ENCODE data around the gene BACH2. TPM values are rescaled to one million over a fixed set of nuclear protein-coding genes. Genes with fewer than 3 reads are reported as not detected.

Gene BACH2
- total and polyA plus RNA-seq, 2 experiments from 2014 or later: 1.6 to 5.7 TPM

DNA sequence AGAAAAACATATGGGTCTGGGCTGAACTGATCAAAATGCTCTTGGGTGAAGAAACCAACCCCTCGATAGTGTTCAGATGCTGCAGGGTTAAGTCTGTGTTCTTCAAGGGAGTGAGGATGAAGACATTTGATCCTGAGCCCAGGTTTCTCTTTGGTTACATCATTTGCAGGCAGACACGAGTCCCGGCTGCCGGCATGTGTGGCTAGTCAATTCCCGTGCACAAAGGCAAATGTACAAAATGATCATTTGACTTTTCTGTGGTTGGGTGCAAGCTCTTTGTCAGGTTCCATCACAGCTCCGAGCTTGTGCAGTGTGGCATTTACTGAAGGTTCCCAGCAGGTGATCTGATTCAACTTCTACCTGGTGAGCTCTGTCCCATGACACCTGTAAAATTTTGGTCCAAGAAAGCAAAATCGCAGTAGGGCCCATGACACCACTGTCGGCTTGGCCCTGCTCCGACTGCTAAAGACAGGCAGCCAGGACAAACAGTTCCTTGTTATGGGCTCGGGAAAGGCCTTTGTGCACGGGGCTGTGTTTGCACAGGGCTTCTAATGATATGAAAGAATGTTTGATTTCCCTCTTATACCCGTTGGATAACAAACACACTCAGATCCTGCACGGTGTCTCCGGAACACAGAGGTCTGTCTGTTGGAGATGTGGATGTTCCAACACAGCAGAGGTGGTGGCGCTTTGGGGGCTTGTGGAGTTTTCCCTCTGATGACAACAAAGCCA, 355.4 kb downstream of the BACH2 start:
- TF ChIP-seq, protein P1, sequence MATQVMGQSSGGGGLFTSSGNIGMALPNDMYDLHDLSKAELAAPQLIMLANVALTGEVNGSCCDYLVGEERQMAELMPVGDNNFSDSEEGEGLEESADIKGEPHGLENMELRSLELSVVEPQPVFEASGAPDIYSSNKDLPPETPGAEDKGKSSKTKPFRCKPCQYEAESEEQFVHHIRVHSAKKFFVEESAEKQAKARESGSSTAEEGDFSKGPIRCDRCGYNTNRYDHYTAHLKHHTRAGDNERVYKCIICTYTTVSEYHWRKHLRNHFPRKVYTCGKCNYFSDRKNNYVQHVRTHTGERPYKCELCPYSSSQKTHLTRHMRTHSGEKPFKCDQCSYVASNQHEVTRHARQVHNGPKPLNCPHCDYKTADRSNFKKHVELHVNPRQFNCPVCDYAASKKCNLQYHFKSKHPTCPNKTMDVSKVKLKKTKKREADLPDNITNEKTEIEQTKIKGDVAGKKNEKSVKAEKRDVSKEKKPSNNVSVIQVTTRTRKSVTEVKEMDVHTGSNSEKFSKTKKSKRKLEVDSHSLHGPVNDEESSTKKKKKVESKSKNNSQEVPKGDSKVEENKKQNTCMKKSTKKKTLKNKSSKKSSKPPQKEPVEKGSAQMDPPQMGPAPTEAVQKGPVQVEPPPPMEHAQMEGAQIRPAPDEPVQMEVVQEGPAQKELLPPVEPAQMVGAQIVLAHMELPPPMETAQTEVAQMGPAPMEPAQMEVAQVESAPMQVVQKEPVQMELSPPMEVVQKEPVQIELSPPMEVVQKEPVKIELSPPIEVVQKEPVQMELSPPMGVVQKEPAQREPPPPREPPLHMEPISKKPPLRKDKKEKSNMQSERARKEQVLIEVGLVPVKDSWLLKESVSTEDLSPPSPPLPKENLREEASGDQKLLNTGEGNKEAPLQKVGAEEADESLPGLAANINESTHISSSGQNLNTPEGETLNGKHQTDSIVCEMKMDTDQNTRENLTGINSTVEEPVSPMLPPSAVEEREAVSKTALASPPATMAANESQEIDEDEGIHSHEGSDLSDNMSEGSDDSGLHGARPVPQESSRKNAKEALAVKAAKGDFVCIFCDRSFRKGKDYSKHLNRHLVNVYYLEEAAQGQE (IDR thresholded peaks at IDR 0.05; ENCODE audit: unreplicated experiment): no peak
- TF ChIP-seq POLR2AphosphoS5 (IDR thresholded peaks at IDR 0.05; ENCODE audit: low read depth) (no peak), EZH2 (IDR thresholded peaks at IDR 0.05; ENCODE audit: low read depth, unreplicated experiment) (no peak), STAT1 (IDR thresholded peaks at IDR 0.05; ENCODE audit: unreplicated experiment) (no peak), EZH2phosphoT487 (IDR thresholded peaks at IDR 0.05; ENCODE audit: unreplicated experiment) (no peak), NANOG (IDR thresholded peaks at IDR 0.05; ENCODE audit: borderline replicate concordance) (no peak), ZNF114 (CRISPR knock-in tag; IDR thresholded peaks at IDR 0.05) (no peak), JUNB (IDR thresholded peaks at IDR 0.05; ENCODE audit: unreplicated experiment) (no peak), ZNF331 (CRISPR knock-in tag; IDR thresholded peaks at IDR 0.05; ENCODE audit: low read depth) (no peak), CREB1 (CRISPR knock-in tag; IDR thresholded peaks at IDR 0.05; ENCODE audit: low read depth) (no peak)
- TF ChIP-seq, protein P2, sequence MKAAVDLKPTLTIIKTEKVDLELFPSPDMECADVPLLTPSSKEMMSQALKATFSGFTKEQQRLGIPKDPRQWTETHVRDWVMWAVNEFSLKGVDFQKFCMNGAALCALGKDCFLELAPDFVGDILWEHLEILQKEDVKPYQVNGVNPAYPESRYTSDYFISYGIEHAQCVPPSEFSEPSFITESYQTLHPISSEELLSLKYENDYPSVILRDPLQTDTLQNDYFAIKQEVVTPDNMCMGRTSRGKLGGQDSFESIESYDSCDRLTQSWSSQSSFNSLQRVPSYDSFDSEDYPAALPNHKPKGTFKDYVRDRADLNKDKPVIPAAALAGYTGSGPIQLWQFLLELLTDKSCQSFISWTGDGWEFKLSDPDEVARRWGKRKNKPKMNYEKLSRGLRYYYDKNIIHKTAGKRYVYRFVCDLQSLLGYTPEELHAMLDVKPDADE (IDR thresholded peaks at IDR 0.05): no peak
- TF ChIP-seq, protein P3, sequence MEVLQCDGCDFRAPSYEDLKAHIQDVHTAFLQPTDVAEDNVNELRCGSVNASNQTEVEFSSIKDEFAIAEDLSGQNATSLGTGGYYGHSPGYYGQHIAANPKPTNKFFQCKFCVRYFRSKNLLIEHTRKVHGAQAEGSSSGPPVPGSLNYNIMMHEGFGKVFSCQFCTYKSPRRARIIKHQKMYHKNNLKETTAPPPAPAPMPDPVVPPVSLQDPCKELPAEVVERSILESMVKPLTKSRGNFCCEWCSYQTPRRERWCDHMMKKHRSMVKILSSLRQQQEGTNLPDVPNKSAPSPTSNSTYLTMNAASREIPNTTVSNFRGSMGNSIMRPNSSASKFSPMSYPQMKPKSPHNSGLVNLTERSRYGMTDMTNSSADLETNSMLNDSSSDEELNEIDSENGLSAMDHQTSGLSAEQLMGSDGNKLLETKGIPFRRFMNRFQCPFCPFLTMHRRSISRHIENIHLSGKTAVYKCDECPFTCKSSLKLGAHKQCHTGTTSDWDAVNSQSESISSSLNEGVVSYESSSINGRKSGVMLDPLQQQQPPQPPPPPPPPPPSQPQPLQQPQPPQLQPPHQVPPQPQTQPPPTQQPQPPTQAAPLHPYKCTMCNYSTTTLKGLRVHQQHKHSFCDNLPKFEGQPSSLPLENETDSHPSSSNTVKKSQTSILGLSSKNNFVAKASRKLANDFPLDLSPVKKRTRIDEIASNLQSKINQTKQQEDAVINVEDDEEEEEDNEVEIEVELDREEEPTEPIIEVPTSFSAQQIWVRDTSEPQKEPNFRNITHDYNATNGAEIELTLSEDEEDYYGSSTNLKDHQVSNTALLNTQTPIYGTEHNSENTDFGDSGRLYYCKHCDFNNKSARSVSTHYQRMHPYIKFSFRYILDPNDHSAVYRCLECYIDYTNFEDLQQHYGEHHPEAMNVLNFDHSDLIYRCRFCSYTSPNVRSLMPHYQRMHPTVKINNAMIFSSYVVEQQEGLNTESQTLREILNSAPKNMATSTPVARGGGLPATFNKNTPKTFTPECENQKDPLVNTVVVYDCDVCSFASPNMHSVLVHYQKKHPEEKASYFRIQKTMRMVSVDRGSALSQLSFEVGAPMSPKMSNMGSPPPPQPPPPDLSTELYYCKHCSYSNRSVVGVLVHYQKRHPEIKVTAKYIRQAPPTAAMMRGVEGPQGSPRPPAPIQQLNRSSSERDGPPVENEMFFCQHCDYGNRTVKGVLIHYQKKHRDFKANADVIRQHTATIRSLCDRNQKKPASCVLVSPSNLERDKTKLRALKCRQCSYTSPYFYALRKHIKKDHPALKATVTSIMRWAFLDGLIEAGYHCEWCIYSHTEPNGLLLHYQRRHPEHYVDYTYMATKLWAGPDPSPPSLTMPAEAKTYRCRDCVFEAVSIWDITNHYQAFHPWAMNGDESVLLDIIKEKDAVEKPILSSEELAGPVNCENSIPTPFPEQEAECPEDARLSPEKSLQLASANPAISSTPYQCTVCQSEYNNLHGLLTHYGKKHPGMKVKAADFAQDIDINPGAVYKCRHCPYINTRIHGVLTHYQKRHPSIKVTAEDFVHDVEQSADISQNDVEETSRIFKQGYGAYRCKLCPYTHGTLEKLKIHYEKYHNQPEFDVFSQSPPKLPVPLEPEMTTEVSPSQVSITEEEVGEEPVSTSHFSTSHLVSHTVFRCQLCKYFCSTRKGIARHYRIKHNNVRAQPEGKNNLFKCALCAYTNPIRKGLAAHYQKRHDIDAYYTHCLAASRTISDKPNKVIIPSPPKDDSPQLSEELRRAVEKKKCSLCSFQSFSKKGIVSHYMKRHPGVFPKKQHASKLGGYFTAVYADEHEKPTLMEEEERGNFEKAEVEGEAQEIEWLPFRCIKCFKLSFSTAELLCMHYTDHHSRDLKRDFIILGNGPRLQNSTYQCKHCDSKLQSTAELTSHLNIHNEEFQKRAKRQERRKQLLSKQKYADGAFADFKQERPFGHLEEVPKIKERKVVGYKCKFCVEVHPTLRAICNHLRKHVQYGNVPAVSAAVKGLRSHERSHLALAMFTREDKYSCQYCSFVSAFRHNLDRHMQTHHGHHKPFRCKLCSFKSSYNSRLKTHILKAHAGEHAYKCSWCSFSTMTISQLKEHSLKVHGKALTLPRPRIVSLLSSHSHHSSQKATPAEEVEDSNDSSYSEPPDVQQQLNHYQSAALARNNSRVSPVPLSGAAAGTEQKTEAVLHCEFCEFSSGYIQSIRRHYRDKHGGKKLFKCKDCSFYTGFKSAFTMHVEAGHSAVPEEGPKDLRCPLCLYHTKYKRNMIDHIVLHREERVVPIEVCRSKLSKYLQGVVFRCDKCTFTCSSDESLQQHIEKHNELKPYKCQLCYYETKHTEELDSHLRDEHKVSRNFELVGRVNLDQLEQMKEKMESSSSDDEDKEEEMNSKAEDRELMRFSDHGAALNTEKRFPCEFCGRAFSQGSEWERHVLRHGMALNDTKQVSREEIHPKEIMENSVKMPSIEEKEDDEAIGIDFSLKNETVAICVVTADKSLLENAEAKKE (CRISPR knock-in tag; IDR thresholded peaks at IDR 0.05): no peak
- TF ChIP-seq, protein P4, sequence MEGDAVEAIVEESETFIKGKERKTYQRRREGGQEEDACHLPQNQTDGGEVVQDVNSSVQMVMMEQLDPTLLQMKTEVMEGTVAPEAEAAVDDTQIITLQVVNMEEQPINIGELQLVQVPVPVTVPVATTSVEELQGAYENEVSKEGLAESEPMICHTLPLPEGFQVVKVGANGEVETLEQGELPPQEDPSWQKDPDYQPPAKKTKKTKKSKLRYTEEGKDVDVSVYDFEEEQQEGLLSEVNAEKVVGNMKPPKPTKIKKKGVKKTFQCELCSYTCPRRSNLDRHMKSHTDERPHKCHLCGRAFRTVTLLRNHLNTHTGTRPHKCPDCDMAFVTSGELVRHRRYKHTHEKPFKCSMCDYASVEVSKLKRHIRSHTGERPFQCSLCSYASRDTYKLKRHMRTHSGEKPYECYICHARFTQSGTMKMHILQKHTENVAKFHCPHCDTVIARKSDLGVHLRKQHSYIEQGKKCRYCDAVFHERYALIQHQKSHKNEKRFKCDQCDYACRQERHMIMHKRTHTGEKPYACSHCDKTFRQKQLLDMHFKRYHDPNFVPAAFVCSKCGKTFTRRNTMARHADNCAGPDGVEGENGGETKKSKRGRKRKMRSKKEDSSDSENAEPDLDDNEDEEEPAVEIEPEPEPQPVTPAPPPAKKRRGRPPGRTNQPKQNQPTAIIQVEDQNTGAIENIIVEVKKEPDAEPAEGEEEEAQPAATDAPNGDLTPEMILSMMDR (conservative IDR thresholded peaks at IDR 0.05; ENCODE audit: low read depth in 2 of 2): no peak
- Histone ChIP-seq H4K20me1 (replicated peaks; ENCODE audit: insufficient read depth) (no peaks in the 10 kb centered on the region), H3K79me2 (replicated peaks; ENCODE audit: insufficient read depth) (no peaks in the 10 kb centered on the region), H3F3A (replicated peaks; ENCODE audit: low read depth) (no peaks in the 10 kb centered on the region), H3K27ac (ENCODE audit: low read depth) (no peak overlapping the region), H3K27me3 (ENCODE audit: insufficient read depth) (no peaks in the 10 kb centered on the region), H2AFZ (no peak overlapping the region), H3K4me3 (no peak overlapping the region), H3K36me3 (ENCODE audit: insufficient read depth) (no peaks in the 10 kb centered on the region), H3K9me2 (ENCODE audit: insufficient read depth) (no peaks in the 10 kb centered on the region), H3K4me2 (no peak overlapping the region), H3K4me1 (ENCODE audit: insufficient read depth) (no peaks in the 10 kb centered on the region)
- no peak overlapping the region for H3K4me3 Mint-ChIP-seq
- peaks cover 7% of the 10 kb centered on the region for H3K27me3 Mint-ChIP-seq (ENCODE audit: insufficient read depth, low read depth, poor library complexity)
- ATAC-seq (no peak), DNase-seq (ENCODE audit: low spot score) (no peak)
- peaks cover 7% of the 10 kb centered on the region; the same call in 2 of the 3 replicates for H3K4me1 Mint-ChIP-seq
- no peak overlapping the region for H3K27ac Mint-ChIP-seq
- no peaks in the 10 kb centered on the region for H3K36me3 Mint-ChIP-seq (ENCODE audit: low read depth)
- no peaks in the 10 kb centered on the region; the same call in 2 of the 3 replicates for H3K9me3 Mint-ChIP-seq

Measured in GM23338 (cell line).